HG03066 (cell line): ENCODE results near the gene BBS1.
A peak's percentile ranks its signal among the peaks of the same experiment; 100 is the strongest.

Experiments
- ATAC-seq: cut with Tn5 transposase; IDR thresholded peaks from one replicate; pipeline ENCODE4 v1.9.1; 2021; ENCODE audit warnings: low read depth; ENCODE audit not compliant: unreplicated experiment

BBS1 gene

DNA sequence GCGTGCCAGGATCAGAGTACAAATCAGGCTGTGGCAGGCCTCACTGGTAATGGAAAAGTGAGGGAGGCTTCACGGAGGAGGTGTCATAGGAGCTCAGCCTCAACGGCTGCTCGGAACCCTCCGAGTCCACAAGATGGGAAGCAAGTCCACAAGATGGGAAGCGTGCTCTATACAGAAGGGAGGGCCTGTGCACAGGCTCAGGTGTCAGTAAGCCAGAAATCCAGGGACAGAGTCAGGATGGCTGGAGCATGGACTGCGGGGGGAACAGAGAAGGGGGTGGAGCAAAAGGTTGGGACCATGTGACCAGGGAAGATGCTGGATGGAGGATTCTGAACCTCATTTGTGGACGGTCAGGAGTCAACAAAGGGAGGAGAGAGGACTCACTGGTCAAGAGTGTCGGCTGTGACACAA lies 33.6 kb upstream of the BBS1 start:
- no peak for ATAC-seq

- no peak for ATAC-seq
Observed at GRCh38 chr11:66477263-66478201, 32.9 kb upstream of the BBS1 start.

DNA sequence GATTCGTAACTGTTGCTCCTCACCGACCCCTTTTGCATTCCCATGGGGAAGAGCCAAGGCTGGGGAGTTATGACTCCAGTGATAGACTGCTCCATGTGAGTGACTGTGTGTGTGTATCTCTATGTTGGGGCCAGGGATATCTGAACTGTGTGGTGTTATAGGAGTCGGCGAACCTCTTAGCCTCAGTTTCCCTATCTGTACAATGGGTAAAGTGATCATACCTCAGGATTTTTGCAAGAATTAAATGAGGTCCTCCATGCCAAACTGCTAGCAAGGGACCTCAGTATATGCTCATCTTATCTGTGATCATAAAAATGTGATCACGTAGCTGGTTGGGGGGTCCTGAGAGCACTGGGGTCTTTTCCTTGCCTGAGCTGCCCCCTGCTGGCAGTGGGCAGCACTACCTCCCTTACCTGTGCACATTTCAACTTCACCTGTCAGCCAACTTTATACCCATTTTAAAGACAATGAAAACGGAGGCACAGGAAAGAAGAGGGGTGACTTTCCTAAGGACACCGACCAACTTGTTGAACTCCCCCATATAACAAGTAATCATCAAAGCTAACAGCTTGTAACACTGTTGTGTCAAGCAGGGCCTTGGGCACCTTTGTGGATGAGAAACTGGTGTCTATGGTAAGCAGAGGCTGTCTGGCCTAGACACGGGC lies 31.6 kb upstream of the BBS1 start:
- ATAC-seq: no peak

- peak; percentile 14 for ATAC-seq
Observed at GRCh38 chr11:66479394-66480116, 30.9 kb upstream of the BBS1 start.

DNA sequence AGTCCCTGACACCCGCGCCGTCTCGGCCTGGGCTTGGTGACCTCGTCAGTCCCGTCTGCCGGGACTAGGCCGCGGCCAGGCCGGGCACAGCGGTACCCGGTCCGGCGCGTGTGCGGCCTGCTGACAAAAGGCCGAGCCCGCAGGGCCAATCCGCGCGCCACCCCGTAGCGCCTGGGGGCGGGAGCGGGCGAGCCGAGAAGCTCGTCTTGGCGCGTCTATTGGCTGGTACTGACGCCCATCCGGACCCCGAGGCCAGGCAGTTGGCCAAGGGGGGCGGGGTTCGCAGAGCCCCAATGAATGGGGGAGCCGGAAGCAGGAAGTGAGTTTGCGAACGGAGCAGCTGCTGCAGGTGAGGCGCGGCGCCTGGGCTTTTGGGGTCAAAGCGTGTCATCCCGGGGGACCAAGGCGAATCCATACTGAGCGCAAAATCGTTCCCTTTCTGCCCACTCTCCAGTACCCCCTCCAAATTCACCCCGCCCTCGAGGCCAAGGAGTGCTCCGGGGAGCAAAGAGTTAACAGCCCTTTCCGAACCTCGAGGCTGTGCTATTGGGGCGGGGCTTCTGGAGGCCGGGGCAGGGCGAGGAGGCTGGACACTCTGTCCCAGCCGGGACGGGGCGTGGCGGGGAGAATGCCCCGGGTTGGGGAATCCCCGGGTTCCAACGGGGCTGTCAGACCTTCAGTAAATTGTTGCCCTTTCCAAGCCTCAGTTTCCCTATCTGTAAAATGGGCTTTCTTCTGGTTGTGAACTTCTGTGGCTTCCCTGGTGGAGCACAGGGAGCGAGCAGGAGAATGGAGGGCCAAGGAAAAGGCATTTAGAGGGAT lies 30.1 kb upstream of the BBS1 start, which contains the start of gene DPP3:
TSS of gene DPP3 (plus strand) at position 318 of the 822 bp plus-strand sequence. CDS start 1,767 bp downstream, outside the sequence.
- peak; percentile 84 for ATAC-seq

- ATAC-seq: no peak
Observed at GRCh38 chr11:66484806-66485380, 25.5 kb upstream of the BBS1 start.

- no peak for ATAC-seq
Observed at GRCh38 chr11:66488957-66489356, 21.5 kb upstream of the BBS1 start.

DNA sequence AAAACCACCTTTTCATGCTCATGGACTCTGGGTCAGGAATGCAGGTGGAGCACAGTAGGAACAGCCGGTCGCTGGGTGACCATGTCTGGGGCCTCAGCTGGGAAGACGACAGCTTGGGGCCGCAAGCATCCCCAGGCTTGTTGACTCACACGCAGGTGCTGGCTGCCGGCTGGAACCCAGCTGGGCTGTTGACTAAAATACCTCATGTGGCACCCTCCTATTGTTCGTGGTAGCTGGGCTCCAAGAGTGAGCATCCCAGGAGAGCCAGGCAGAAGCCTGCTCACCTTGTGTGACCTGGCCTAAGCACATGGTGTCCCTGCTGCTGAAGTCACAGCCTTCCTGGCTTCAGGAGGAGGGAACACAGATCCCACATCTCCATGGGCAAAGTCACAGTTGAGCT lies 20.8 kb upstream of the BBS1 start:
- no peak for ATAC-seq

GRCh38 chr11:66491315-66491935 lies 19.0 kb upstream of the BBS1 start:
- no peak for ATAC-seq

DNA sequence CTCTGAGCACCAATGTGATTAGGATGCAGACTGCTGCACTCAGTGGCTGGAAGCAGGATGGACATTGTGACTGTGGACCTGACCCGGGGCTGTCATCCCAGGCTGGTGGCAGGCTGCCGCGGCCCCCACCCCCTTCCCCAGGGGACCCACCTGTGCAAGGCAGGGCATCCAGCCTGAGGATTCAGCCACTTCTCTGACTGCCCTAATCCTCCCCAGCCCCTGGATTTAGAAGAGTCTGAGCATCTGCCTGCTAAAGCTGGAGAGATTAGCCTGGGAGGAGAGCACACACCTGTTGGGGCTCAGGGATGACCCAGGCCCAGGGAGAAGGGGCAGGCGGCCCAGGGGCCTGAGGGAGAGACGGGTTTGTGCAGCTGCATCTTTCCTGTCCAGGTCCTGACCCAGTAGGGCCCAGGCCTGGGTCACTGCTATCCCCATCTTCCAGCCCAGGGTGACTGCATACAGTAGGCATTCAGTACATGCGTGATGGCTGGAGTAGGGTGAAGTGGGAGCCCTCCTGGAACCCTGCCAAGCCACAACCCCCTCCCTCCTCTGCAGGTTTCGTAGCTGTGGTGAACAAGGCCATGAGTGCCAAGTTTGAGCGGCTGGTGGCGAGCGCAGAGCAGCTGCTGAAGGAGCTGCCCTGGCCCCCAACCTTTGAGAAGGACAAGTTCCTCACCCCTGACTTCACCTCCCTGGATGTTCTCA lies 18.1 kb upstream of the BBS1 start:
- ATAC-seq: no peak

GRCh38 chr11:66493130-66493529 lies 17.3 kb upstream of the BBS1 start:
- no peak for ATAC-seq

DNA sequence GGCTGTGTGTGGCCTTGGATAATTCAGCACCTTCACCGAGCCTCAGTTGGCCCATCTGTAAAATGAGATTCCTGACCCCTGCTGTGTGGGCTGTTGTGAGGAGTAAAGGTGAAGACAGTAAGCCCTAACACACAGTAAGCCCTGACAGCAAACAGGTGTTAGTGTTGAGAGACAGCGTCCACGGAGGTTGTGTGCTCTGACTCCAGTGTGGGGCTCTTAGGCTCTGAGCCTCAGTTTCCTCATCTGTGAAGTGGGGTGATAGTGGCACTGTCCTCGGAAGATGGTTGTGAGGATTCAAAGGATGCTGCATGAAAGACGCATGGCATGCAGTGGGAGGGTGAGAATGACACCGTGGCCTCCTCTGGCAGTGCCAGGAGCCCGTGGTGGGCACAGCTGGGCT lies 16.0 kb upstream of the BBS1 start:
- ATAC-seq: no peak

DNA sequence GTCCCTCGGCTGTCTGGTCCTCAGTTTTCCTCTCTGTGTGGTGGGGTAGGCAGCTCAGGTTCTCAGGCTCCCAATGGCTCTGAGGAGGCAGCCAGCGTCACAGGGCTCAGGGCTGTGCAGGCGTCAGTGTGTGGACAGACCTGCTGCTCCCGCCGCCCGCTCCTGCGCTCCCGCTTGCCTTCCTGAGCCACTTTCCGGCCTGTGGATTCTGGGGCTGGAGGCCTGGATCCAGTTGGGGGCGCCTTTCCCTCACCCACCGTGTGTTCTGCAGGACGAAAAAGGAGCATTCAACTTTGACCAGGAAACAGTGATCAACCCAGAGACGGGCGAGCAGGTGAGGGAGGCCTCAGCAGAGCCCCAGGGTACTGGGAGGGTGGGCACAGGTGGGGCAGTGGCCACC lies 15.5 kb upstream of the BBS1 start:
- ATAC-seq: no peak

DNA sequence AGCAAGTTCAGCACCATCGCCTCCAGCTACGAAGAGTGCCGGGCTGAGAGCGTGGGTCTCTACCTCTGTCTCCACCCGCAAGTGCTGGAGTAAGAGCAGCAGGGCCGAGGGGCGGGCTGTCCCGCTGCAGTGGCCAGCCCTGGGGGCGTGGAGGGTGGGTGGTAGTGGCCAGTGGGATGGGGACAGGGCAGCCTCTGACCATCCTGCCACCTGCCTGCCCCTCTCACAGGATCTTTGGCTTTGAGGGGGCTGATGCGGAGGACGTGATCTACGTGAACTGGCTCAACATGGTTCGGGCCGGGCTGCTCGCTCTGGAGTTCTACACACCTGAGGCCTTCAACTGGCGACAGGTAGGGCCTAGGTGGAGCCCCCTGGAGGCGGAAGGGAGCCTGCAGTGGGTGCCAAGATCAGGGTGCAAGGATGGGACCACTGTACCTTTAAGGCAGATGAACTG lies 15.0 kb upstream of the BBS1 start:
- ATAC-seq: no peak

GRCh38 chr11:66497206-66497605 lies 13.2 kb upstream of the BBS1 start:
- no peak for ATAC-seq

GRCh38 chr11:66498506-66498905 lies 11.9 kb upstream of the BBS1 start:
- no peak for ATAC-seq

GRCh38 chr11:66505276-66505816 lies 5.1 kb upstream of the BBS1 start:
- no peak for ATAC-seq

- ATAC-seq: no peak
Observed at GRCh38 chr11:66509131-66509561, 1.3 kb upstream of the BBS1 start.

- ATAC-seq: no peak
Observed at GRCh38 chr11:66510990-66511339, 530 bp downstream of the BBS1 start.
